Naive thymus-derived CD4-positive, alpha-beta T cell (primary cell): ENCODE data around the gene SEMA3D. TPM values are rescaled to one million over a fixed set of nuclear protein-coding genes. Genes with fewer than 3 reads are reported as not detected.

Experiments used
- ATAC-seq: fragments of 150-1000 bp; cut with Tn5 transposase; 2 replicates; pipeline ENCODE4 v1.10.0; 2021; ENCODE audit warnings: mild to moderate bottlenecking, moderate library complexity
- CTCF ChIA-PET: fragments of 350-600 bp; sonication (Branson Sonifier 250); formaldehyde crosslinking; loops from one replicate; lab custom pipeline; 2021; ENCODE audit warnings: antibody characterized with exemption; lab: Charles Lee
- POLR2A ChIA-PET: fragments of 350-600 bp; sonication (Branson Sonifier 250); formaldehyde crosslinking; loops from one replicate; lab custom pipeline; 2021; ENCODE audit warnings: antibody characterized with exemption, inconsistent platforms; lab: Charles Lee
- DNase-seq, 9 donors: peaks; one replicate each; pipeline versions ENCODE4 v3.0.0 to v3.0.0-alpha.2; 2020 to 2022; ENCODE audit warnings: mixed read lengths in 1 of 9
- H3K27ac ChIP-seq: one replicate; pipeline ENCODE4 v1.7.0; 2013; ENCODE audit warnings: mild to moderate bottlenecking, low read depth, low read length, moderate library complexity
- H3K27me3 ChIP-seq, 2 donors: one replicate each; pipeline ENCODE4 v1.7.0; 2013; ENCODE audit warnings: low read length in 2 of 2, mild to moderate bottlenecking in 2 of 2, moderate library complexity in 2 of 2; ENCODE audit not compliant: control insufficient read depth in 2 of 2, insufficient read depth in 2 of 2
- H3K36me3 ChIP-seq, 3 experiments: 1 replicate in 2 of 3; 2 replicates in 1 of 3; pipeline ENCODE4 v1.7.0; 2013; ENCODE audit warnings: low read length in 3 of 3, mild to moderate bottlenecking in 3 of 3, moderate library complexity in 1 of 3; ENCODE audit not compliant: insufficient read depth in 3 of 3, control insufficient read depth in 2 of 3
- H3K4me1 ChIP-seq, 2 donors: one replicate each; pipeline ENCODE4 v1.7.0; 2013; ENCODE audit warnings: low read length in 2 of 2, mild to moderate bottlenecking in 2 of 2, moderate library complexity in 1 of 2; ENCODE audit not compliant: control insufficient read depth in 2 of 2, insufficient read depth in 2 of 2
- H3K4me3 ChIP-seq: 2 replicates; pipeline ENCODE4 v1.7.0; 2013; ENCODE audit warnings: mild to moderate bottlenecking, low read length
- H3K9me3 ChIP-seq, 3 experiments: 1 replicate in 2 of 3; 2 replicates in 1 of 3; pipeline ENCODE4 v1.7.0; 2013; ENCODE audit warnings: low read length in 3 of 3; ENCODE audit not compliant: control insufficient read depth in 2 of 3
- H3K27ac Mint-ChIP-seq, 9 donors: one replicate each; pipeline ENCODE4 v1.8.0; 2020 to 2022; ENCODE audit warnings: mixed read lengths in 9 of 9, mild to moderate bottlenecking in 8 of 9, moderate library complexity in 5 of 9, inconsistent platforms in 2 of 9
- H3K27me3 Mint-ChIP-seq, 5 donors: one replicate each; pipeline ENCODE4 v1.8.0; 2021 to 2022; ENCODE audit warnings: mixed read lengths in 5 of 5, mild to moderate bottlenecking in 1 of 5
- H3K36me3 Mint-ChIP-seq, 5 donors: one replicate each; pipeline ENCODE4 v1.8.0; 2020 to 2022; ENCODE audit warnings: mixed read lengths in 5 of 5, mild to moderate bottlenecking in 3 of 5, inconsistent platforms in 1 of 5
- H3K4me1 Mint-ChIP-seq, 7 donors: one replicate each; pipeline ENCODE4 v1.8.0; 2020 to 2022; ENCODE audit warnings: mixed read lengths in 7 of 7, mild to moderate bottlenecking in 3 of 7, inconsistent platforms in 1 of 7
- H3K4me3 Mint-ChIP-seq, 10 donors: one replicate each; pipeline ENCODE4 v1.8.0; 2020 to 2022; ENCODE audit warnings: mild to moderate bottlenecking in 10 of 10, mixed read lengths in 10 of 10, moderate library complexity in 6 of 10, inconsistent platforms in 2 of 10
- H3K9me3 Mint-ChIP-seq, 11 donors: one replicate each; pipeline ENCODE4 v1.8.0; 2020 to 2022; ENCODE audit warnings: mixed read lengths in 11 of 11, mild to moderate bottlenecking in 4 of 11, inconsistent platforms in 1 of 11, moderate library complexity in 1 of 11
- intact Hi-C, 2 donors: fragments of 100-400 bp; cut with micrococcal nuclease; formaldehyde crosslinking; loops; one replicate each; pipeline ENCODE4 v1.15.1; 2023
- polyA plus RNA-seq, 2 donors: library from polyadenylated mRNA; unstranded; fragments of 300-500 nt; fragmentation: Illumina TruSeq; gene quantifications; one replicate each; pipeline ENCODE4 v1.2.3, GENCODE V29; 2021
- total RNA-seq, 6 experiments: library from RNA in 5 of 6; stranded (reverse) in 5 of 6; gene quantifications; 1 replicate in 5 of 6; 2 replicates in 1 of 6; pipeline ENCODE4 v1.2.3 and lab custom pipeline; 2021 to 2026

The SEMA3D gene
- total and polyA plus RNA-seq, 7 experiments from 2014 or later = not detected

DNA sequence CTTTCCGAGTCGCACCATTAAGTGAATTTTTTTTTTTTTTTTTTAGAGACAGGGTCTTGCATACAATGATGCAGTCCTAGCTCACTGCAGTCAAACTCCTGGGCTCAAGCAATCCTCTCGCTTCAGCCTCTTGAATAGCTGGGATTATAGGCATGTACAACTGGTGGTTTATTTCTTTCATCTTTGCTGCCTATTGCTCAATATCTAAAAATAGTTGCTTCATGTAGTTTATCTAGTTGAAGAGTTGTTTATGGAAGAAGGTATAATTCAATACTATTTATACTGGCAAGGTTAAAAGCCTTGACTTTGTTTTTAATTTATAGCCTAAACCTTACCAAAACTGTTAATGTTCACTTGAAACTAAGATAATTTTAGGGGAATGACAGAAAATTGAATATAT, 66.9 kb downstream of the SEMA3D start:
- Mint-ChIP-seq H3K9me3 (peaks cover 0 to 3% (median 0%) of the 10 kb centered on the region in 11 donors), H3K27ac (no peak overlapping the region), H3K36me3 (no peaks in the 10 kb centered on the region), H3K4me1 (no peaks in the 10 kb centered on the region), H3K4me3 (no peak overlapping the region), H3K27me3 (no peaks in the 10 kb centered on the region)
- no peaks in the 10 kb centered on the region for H3K9me3 ChIP-seq
- no peaks in the 10 kb centered on the region for H3K36me3 ChIP-seq
- POLR2A ChIA-PET = no interaction called here
- no peak for DNase-seq
- H3K27me3 ChIP-seq = no peaks in the 10 kb centered on the region
- no peak overlapping the region for H3K27ac ChIP-seq
- CTCF ChIA-PET = no interaction called here
- intact Hi-C loops = no loop called here
- no peaks in the 10 kb centered on the region for H3K4me1 ChIP-seq
- ATAC-seq = no peak
- H3K4me3 ChIP-seq = no peak overlapping the region

DNA sequence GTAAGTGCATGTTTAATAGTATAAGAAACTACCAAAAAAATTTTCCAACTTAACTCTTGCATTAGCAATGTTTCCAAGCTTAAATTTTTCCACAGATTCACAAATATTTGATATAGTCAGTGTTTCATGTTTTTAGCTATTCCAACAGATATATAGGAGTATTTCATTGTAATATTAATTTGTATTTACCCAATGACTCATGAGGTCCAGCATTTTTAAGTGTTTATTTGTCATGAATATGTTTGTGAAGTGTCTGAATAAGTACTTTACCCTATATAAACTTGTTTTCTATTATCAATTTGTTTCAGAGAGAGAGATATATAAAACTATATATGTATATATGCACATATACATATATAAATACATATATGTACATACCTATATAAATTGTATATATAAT, 71.0 kb downstream of the SEMA3D start:
- Mint-ChIP-seq H3K36me3 (no peaks in the 10 kb centered on the region), H3K9me3 (peaks cover 0 to 3% (median 0%) of the 10 kb centered on the region in 11 donors), H3K4me1 (no peaks in the 10 kb centered on the region), H3K27ac (no peak overlapping the region), H3K4me3 (no peak overlapping the region), H3K27me3 (no peaks in the 10 kb centered on the region)
- H3K27ac ChIP-seq = no peak overlapping the region
- CTCF ChIA-PET = interaction anchor here (0.7 kb wide), 1 partner anchor 20 kb away, joined by 3 read pairs; no protein-coding TSS in a partner anchor
- DNase-seq (no peak), ATAC-seq (no peak)
- no peaks in the 10 kb centered on the region for H3K9me3 ChIP-seq
- no peaks in the 10 kb centered on the region for H3K27me3 ChIP-seq
- H3K4me3 ChIP-seq = no peak overlapping the region
- intact Hi-C loops = no loop called here
- no peaks in the 10 kb centered on the region for H3K36me3 ChIP-seq
- H3K4me1 ChIP-seq = no peaks in the 10 kb centered on the region
- POLR2A ChIA-PET = no interaction called here

DNA sequence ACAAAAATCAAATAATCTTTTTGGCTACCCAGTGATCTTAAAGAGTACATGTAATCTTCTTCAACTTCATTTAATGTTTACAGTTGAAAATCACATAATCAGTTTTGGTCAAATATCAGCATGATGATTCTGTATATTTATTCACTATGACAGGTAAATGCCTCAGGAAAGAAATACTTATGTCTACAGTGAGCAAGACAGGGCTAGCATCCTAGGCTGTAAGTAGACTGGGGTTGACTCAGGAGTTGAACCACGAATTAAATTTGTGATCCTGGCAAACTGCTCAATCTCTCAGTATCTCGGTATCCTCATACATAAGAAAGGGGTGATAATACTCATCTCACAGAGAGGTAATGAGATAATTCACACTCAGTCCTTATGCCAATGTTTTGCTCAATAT, 71.8 kb downstream of the SEMA3D start:
- no peaks in the 10 kb centered on the region for H3K9me3 ChIP-seq
- H3K36me3 Mint-ChIP-seq = no peaks in the 10 kb centered on the region
- H3K27me3 ChIP-seq = no peaks in the 10 kb centered on the region
- no peak overlapping the region for H3K4me3 Mint-ChIP-seq
- no peak overlapping the region for H3K27ac Mint-ChIP-seq
- intact Hi-C loops = no loop called here
- DNase-seq (no peak), ATAC-seq (no peak)
- H3K9me3 Mint-ChIP-seq = peaks cover 0 to 3% (median 0%) of the 10 kb centered on the region in 11 donors
- no peaks in the 10 kb centered on the region for H3K4me1 Mint-ChIP-seq
- no peak overlapping the region for H3K4me3 ChIP-seq
- no peaks in the 10 kb centered on the region for H3K27me3 Mint-ChIP-seq
- ChIA-PET POLR2A (no interaction called here), CTCF (no interaction called here)
- no peaks in the 10 kb centered on the region for H3K4me1 ChIP-seq
- H3K27ac ChIP-seq = no peak overlapping the region
- H3K36me3 ChIP-seq = no peaks in the 10 kb centered on the region

DNA sequence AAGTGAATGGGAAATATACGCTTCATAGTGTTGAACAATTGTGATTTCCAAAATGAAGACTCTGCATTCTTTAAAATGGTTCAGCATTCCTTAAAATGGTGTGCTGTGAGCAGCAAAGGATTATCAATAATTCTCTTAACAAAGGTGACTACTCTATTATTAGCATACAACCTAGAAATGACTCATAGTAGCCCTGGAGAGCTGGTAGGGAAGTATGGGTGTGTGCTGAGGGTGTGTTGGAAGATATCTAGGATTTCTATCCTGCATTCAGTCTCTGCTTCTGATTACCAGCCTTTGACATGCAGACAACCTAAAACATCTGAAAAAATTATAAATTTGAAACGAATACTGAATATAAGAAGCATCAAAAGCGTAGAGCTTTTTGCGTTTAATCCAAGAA, 72.5 kb downstream of the SEMA3D start:
- Mint-ChIP-seq H3K9me3 (peaks cover 0 to 2% (median 0%) of the 10 kb centered on the region in 11 donors), H3K4me1 (no peaks in the 10 kb centered on the region), H3K27ac (no peak overlapping the region), H3K36me3 (no peaks in the 10 kb centered on the region), H3K27me3 (no peaks in the 10 kb centered on the region), H3K4me3 (no peak overlapping the region)
- H3K4me3 ChIP-seq = no peak overlapping the region
- no peaks in the 10 kb centered on the region for H3K36me3 ChIP-seq
- no peaks in the 10 kb centered on the region for H3K9me3 ChIP-seq
- H3K27ac ChIP-seq = no peak overlapping the region
- ChIA-PET POLR2A (no interaction called here), CTCF (no interaction called here)
- no peak for DNase-seq
- intact Hi-C loops = no loop called here
- H3K27me3 ChIP-seq = no peaks in the 10 kb centered on the region
- ATAC-seq = no peak
- no peaks in the 10 kb centered on the region for H3K4me1 ChIP-seq

DNA sequence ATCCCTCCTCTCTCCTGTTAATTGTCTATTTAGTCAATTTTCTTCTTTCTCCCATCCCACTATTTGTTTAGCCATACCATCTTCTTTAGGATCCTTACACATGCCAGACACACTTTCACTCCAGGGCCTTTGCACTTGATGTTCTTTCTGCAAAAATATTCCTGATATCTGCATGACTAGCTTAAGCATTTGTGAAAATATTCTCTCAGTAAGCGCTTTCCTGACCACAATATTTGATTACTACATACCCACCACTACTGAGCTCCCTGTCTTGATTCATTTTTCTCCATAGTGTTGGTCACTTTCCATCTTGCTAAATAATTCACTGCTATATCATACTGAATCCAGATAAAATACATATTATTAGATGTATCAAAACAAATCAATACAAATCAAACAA, 75.1 kb downstream of the SEMA3D start:
- Histone ChIP-seq H3K27me3 (no peaks in the 10 kb centered on the region), H3K4me3 (no peak overlapping the region), H3K27ac (no peak overlapping the region), H3K4me1 (no peaks in the 10 kb centered on the region), H3K9me3 (no peaks in the 10 kb centered on the region), H3K36me3 (no peaks in the 10 kb centered on the region)
- Mint-ChIP-seq H3K36me3 (no peaks in the 10 kb centered on the region), H3K9me3 (peaks cover 0 to 3% (median 0%) of the 10 kb centered on the region in 11 donors), H3K27me3 (no peaks in the 10 kb centered on the region), H3K4me3 (no peak overlapping the region), H3K4me1 (no peaks in the 10 kb centered on the region), H3K27ac (no peak overlapping the region)
- no peak for DNase-seq
- ChIA-PET POLR2A (no interaction called here), CTCF (interaction anchor here (0.6 kb wide), 3 partner anchors 49 to 89 kb away, joined by 3 read pairs; no protein-coding TSS in a partner anchor)
- ATAC-seq = no peak
- intact Hi-C loops = no loop called here

DNA sequence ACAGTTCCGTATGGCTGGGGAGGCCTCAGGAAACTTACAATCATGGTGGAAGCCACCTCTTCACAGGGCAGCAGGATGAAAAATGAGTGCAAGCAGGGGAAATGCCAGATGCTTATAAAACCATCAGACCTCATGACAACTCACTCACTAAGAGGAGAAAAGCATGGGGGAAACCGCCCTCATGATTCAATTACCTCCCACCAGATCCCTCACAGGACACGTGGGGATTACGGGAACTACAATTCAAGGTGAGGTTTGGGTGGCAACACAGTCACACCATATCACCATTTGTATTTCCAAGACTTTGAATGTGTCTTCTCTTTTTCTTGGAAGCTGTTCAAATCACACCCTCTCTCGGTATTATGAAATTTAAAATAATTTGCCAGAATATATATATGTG, 80.1 kb downstream of the SEMA3D start:
- Histone ChIP-seq H3K4me3 (no peak overlapping the region), H3K27me3 (no peaks in the 10 kb centered on the region), H3K27ac (no peak overlapping the region), H3K4me1 (no peaks in the 10 kb centered on the region), H3K36me3 (no peaks in the 10 kb centered on the region), H3K9me3 (no peaks in the 10 kb centered on the region)
- no peak overlapping the region for H3K4me3 Mint-ChIP-seq
- H3K9me3 Mint-ChIP-seq = peaks cover 0 to 3% (median 0%) of the 10 kb centered on the region in 11 donors
- intact Hi-C loops = no loop called here
- no peak for ATAC-seq
- no peaks in the 10 kb centered on the region for H3K36me3 Mint-ChIP-seq
- peaks cover 0 to 4% (median 0%) of the 10 kb centered on the region in 5 donors for H3K27me3 Mint-ChIP-seq
- DNase-seq = no peak
- H3K4me1 Mint-ChIP-seq = no peaks in the 10 kb centered on the region
- ChIA-PET POLR2A (no interaction called here), CTCF (no interaction called here)
- no peak overlapping the region for H3K27ac Mint-ChIP-seq

DNA sequence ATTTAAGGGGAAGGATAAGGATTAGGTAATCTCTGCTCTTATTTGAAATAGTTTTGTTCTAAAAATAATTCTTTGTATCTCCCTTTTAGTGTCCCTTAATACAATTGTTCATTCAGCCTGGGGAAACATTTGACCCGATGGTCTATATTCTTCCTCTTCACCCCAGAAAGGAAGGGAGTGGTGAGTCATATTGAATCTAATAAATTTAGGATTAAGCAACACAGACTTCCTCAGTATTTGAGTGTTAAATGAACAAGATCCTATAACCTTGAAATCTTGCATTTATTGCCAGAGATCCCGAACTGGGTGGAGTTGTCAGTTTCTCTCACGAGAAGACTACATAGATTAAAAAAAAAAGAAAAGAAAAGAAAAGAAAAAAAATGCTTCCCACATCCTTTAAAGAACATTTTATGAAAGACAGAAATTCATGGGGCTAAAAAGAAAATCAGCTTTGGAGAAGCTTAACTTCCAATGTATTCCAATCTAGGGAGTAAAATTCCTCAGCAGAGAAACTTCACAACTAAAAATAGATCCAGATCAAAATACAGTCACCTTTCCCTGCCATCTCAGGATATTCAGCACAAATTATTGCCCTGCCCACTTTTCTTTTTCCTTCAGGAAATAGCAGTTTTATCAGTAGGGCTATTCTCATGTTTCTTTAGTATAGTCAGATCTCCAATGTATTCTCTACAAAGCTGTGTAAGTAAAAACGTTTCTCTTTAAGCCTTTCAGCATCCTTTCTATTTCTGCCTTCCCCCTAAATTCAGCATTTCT, 82.2 kb downstream of the SEMA3D start:
- ChIA-PET CTCF (no interaction called here), POLR2A (no interaction called here)
- Histone ChIP-seq H3K9me3 (no peaks in the 10 kb centered on the region), H3K4me1 (no peaks in the 10 kb centered on the region), H3K4me3 (no peak overlapping the region), H3K27me3 (no peaks in the 10 kb centered on the region), H3K36me3 (no peaks in the 10 kb centered on the region), H3K27ac (no peak overlapping the region)
- H3K4me3 Mint-ChIP-seq = no peak overlapping the region
- ATAC-seq (no peak), DNase-seq (no peak)
- intact Hi-C loops = no loop called here
- H3K4me1 Mint-ChIP-seq = no peaks in the 10 kb centered on the region
- H3K27ac Mint-ChIP-seq = no peak overlapping the region
- no peaks in the 10 kb centered on the region for H3K36me3 Mint-ChIP-seq
- H3K27me3 Mint-ChIP-seq = peaks cover 0 to 4% (median 0%) of the 10 kb centered on the region in 5 donors
- H3K9me3 Mint-ChIP-seq = peaks cover 0 to 3% (median 0%) of the 10 kb centered on the region in 11 donors
